Measurements from ENCODE around the gene VAMP1.
A peak's percentile ranks its signal among the peaks of the same experiment; 100 is the strongest.
"Not testable (repeated sequence)": the region's sequence is repeated elsewhere in the genome, so short reads cannot be mapped to it uniquely, and the experiment has no call there.

The VAMP1 gene

GRCh38 chr12:6470375-6471163 is at the start of gene VAMP1:
VAMP1 (minus strand) TSS chr12:6470677; CDS start chr12:6470531, 146 bp downstream.
- peak; percentile 90 for DNase-seq (ENCODE audit: low read depth, low spot score)

GRCh38 chr12:6520186-6520585 is 49.7 kb upstream of the VAMP1 start:
- no peak for DNase-seq (ENCODE audit: low read depth, low spot score)

- DNase-seq (ENCODE audit: low read depth, low spot score), result no peak
Observed at GRCh38 chr12:6508087-6508486, 37.6 kb upstream of the VAMP1 start.

GRCh38 chr12:6507102-6507998 is 36.9 kb upstream of the VAMP1 start:
- DNase-seq (ENCODE audit: low read depth, low spot score), result peak; percentile 17

- no peak for DNase-seq (ENCODE audit: low read depth, low spot score)
Observed at GRCh38 chr12:6500466-6500865, 30.0 kb upstream of the VAMP1 start.

GRCh38 chr12:6497291-6497690 is 26.8 kb upstream of the VAMP1 start:
- DNase-seq (ENCODE audit: low read depth, low spot score), result not testable (repeated sequence)

GRCh38 chr12:6494968-6495367 is 24.5 kb upstream of the VAMP1 start:
- no peak for DNase-seq (ENCODE audit: low read depth, low spot score)

- no peak for DNase-seq (ENCODE audit: low read depth, low spot score)
Observed at GRCh38 chr12:6494258-6494743, 23.8 kb upstream of the VAMP1 start.

GRCh38 chr12:6493497-6494257 is 23.2 kb upstream of the VAMP1 start, which contains the start of gene NCAPD2:
NCAPD2 (plus strand) TSS chr12:6494102; CDS start chr12:6495099, 997 bp downstream.
- DNase-seq (ENCODE audit: low read depth, low spot score), result peak; percentile 80

- peak; percentile 70 for DNase-seq (ENCODE audit: low read depth, low spot score)
Observed at GRCh38 chr12:6492838-6493496, 22.5 kb upstream of the VAMP1 start, which contains the start of gene MRPL51. MRPL51 (minus strand) TSS chr12:6493262; CDS start chr12:6493136, 126 bp downstream.

- not testable (repeated sequence) for DNase-seq (ENCODE audit: low read depth, low spot score)
Observed at GRCh38 chr12:6490673-6491072, 20.2 kb upstream of the VAMP1 start.

GRCh38 chr12:6489449-6489848 is 19.0 kb upstream of the VAMP1 start:
- DNase-seq (ENCODE audit: low read depth, low spot score), result no peak

GRCh38 chr12:6488240-6488639 is 17.8 kb upstream of the VAMP1 start:
- DNase-seq (ENCODE audit: low read depth, low spot score), result no peak

- DNase-seq (ENCODE audit: low read depth, low spot score), result no peak
Observed at GRCh38 chr12:6478416-6478815, 7.9 kb upstream of the VAMP1 start.

GRCh38 chr12:6477601-6478377 is 7.3 kb upstream of the VAMP1 start:
- DNase-seq (ENCODE audit: low read depth, low spot score), result not testable (repeated sequence)

- no peak for DNase-seq (ENCODE audit: low read depth, low spot score)
Observed at GRCh38 chr12:6476489-6476888, 6.0 kb upstream of the VAMP1 start.

GRCh38 chr12:6475233-6475975 is 4.9 kb upstream of the VAMP1 start:
- DNase-seq (ENCODE audit: low read depth, low spot score), result not testable (repeated sequence)

- no peak for DNase-seq (ENCODE audit: low read depth, low spot score)
Observed at GRCh38 chr12:6472491-6472890, 2.0 kb upstream of the VAMP1 start.

- DNase-seq (ENCODE audit: low read depth, low spot score), result no peak
Observed at GRCh38 chr12:6471989-6472360, 1.5 kb upstream of the VAMP1 start.
